PC-9 (cell line): Measurements from ENCODE around the gene JAML. TPM values are rescaled to one million over a fixed set of nuclear protein-coding genes. Genes with fewer than 3 reads are reported as not detected.

Experiments used
- BruUV-seq: library from RNA; stranded (reverse); fragments of 400-500 nt; replicated peaks from 2 replicates; lab custom pipeline; 2021; lab: Mats Ljungman, UMichigan
- CTCF ChIA-PET: fragments of 300-600 bp; sonication (Branson Sonifier 250); formaldehyde crosslinking; loops from one replicate; lab custom pipeline; 2022; ENCODE audit warnings: antibody characterized with exemption; lab: Charles Lee
- POLR2A ChIA-PET: fragments of 300-600 bp; sonication (Branson Sonifier 250); formaldehyde crosslinking; loops from one replicate; lab custom pipeline; 2022; ENCODE audit warnings: antibody characterized with exemption; ENCODE audit not compliant: unreplicated experiment; lab: Charles Lee
- DNase-seq, 2 experiments: peaks; one replicate each; pipeline versions ENCODE4 v3.0.0 to v3.0.0-alpha.2; 2015 to 2022; ENCODE audit warnings: mixed read lengths in 1 of 2
- H2AFZ ChIP-seq: fragments of 200-600 bp; sonication (generic); 2 replicates; pipeline ENCODE4 v1.8.1; 2017; ENCODE audit warnings: antibody characterized with exemption
- H3F3A ChIP-seq: fragments of 200-600 bp; sonication (generic); 2 replicates; pipeline ENCODE4 v1.8.1; 2017; ENCODE audit warnings: antibody characterized with exemption, mild to moderate bottlenecking, low read depth; ENCODE audit not compliant: insufficient read depth
- H3K27ac ChIP-seq: fragments of 200-600 bp; sonication (generic); 2 replicates; pipeline ENCODE4 v1.6.1; 2016; ENCODE audit warnings: mixed run types
- H3K27me3 ChIP-seq: fragments of 200-600 bp; sonication (generic); 2 replicates; pipeline ENCODE4 v1.6.1; 2016; ENCODE audit warnings: low read depth, mixed run types; ENCODE audit not compliant: insufficient read depth
- H3K36me3 ChIP-seq: fragments of 200-600 bp; sonication (generic); 2 replicates; pipeline ENCODE4 v1.6.1; 2016; ENCODE audit warnings: low read depth, mixed run types
- H3K4me1 ChIP-seq: fragments of 200-600 bp; sonication (generic); replicated peaks from 2 replicates; pipeline ENCODE4 v1.6.1; 2016; ENCODE audit warnings: mixed run types; ENCODE audit not compliant: insufficient read depth
- H3K4me2 ChIP-seq: fragments of 200-600 bp; sonication (generic); 2 replicates; pipeline ENCODE4 v1.6.1; 2017; ENCODE audit warnings: mixed run types
- H3K4me3 ChIP-seq: fragments of 200-600 bp; sonication (generic); 2 replicates; pipeline ENCODE4 v1.6.1; 2016; ENCODE audit warnings: mixed run types
- H3K79me2 ChIP-seq: fragments of 200-600 bp; sonication (generic); 2 replicates; pipeline ENCODE4 v1.6.1; 2017; ENCODE audit warnings: low read depth, mixed run types
- H3K9me2 ChIP-seq: fragments of 200-600 bp; sonication (generic); 2 replicates; pipeline ENCODE4 v1.8.1; 2017; ENCODE audit warnings: mild to moderate bottlenecking; ENCODE audit not compliant: insufficient read depth
- H3K9me3 ChIP-seq: fragments of 200-600 bp; sonication (generic); 2 replicates; pipeline ENCODE4 v1.8.1; 2016; ENCODE audit warnings: low read depth; ENCODE audit not compliant: insufficient read depth
- H4K20me1 ChIP-seq: fragments of 200-600 bp; sonication (generic); 2 replicates; pipeline ENCODE4 v1.8.1; 2017; ENCODE audit not compliant: insufficient read depth
- CTCF ChIP-seq: fragments of 200-600 bp; sonication (generic); conservative IDR thresholded peaks from 2 replicates; pipeline ENCODE4 v1.6.1; 2017; ENCODE audit warnings: mixed run types, antibody characterized with exemption, mild to moderate bottlenecking, moderate library complexity
- EZH2 ChIP-seq: fragments of 200-600 bp; sonication (generic); IDR thresholded peaks from 2 replicates; pipeline ENCODE4 v1.8.0; 2017; ENCODE audit warnings: antibody characterized with exemption, low read depth
- intact Hi-C: fragments of 100-400 bp; cut with micrococcal nuclease; formaldehyde crosslinking; loops from one replicate; pipeline ENCODE4 v1.10.0; 2022; ENCODE audit not compliant: unreplicated experiment
- total RNA-seq: library from RNA; stranded (reverse); gene quantifications from 2 replicates; pipeline ENCODE4 v1.2.3, GENCODE V29; 2021

Gene JAML
- total RNA-seq, 1 experiment from 2014 or later = not detected

GRCh38 chr11:118144301-118145268 lies 80.2 kb downstream of the JAML start:
- CTCF ChIA-PET = interaction anchor here (0.6 kb wide), 1 partner anchor 54 kb away, joined by 5 read pairs; no protein-coding TSS in a partner anchor
- H4K20me1 ChIP-seq = no peaks in the 10 kb centered on the region

More at GRCh38 chr11:118144301-118145268, 80.2 kb downstream of the JAML start:
- TF ChIP-seq EZH2 (no peak), CTCF (no peak)
- Histone ChIP-seq H3K36me3 (no peaks in the 10 kb centered on the region), H2AFZ (no peak overlapping the region), H3K4me1 (peaks cover 6% of the 10 kb centered on the region; the same call in 1 of the 2 replicates), H3K27me3 (peaks cover 24% of the 10 kb centered on the region), H3K9me3 (no peaks in the 10 kb centered on the region), H3K9me2 (no peaks in the 10 kb centered on the region), H3K4me3 (no peak overlapping the region), H3K4me2 (no peak overlapping the region), H3F3A (peaks cover 5% of the 10 kb centered on the region; the same call in 1 of the 2 replicates), H3K27ac (no peak overlapping the region), H3K79me2 (no peaks in the 10 kb centered on the region)
- POLR2A ChIA-PET = no interaction called here
- DNase-seq = no peak
- BruUV-seq = no TSS peak
- intact Hi-C loops = loop anchor here (1.0 to 2.0 kb wide), 8 partner anchors 27 to 515 kb away; partner anchors contain the start of gene ARCN1

Other genes with a start within 250 kb of the JAML start
- not detected in 2 replicates for gene IL10RA, start 238.6 kb downstream of the JAML start, total RNA-seq
- gene TMPRSS4, start 147.9 kb downstream of the JAML start, total RNA-seq = 18.7 and 27.6 TPM in 2 replicates
- not detected in 2 replicates for gene SMIM35, start 138.0 kb downstream of the JAML start, total RNA-seq
- 0.08 TPM in 1 of 2 replicates, not detected in the other for gene SCN4B, start 72.2 kb downstream of the JAML start, total RNA-seq
- gene SCN2B, start 48.4 kb downstream of the JAML start, total RNA-seq = not detected in 2 replicates
- 13.4 and 16.8 TPM in 2 replicates for gene MPZL3, start 27.4 kb upstream of the JAML start, total RNA-seq
- 39.4 and 43.1 TPM in 2 replicates for gene MPZL2, start 39.3 kb upstream of the JAML start, total RNA-seq
- gene CD3E, start 79.7 kb upstream of the JAML start, total RNA-seq = not detected in 2 replicates
- not detected in 2 replicates for gene CD3D, start 117.7 kb upstream of the JAML start, total RNA-seq
- gene CD3G, start 119.3 kb upstream of the JAML start, total RNA-seq = not detected in 2 replicates
- gene UBE4A, start 134.6 kb upstream of the JAML start, total RNA-seq = 24.9 and 30.9 TPM in 2 replicates
- 240 and 248 TPM in 2 replicates for gene ATP5MG, start 176.6 kb upstream of the JAML start, total RNA-seq
- gene KMT2A, start 211.5 kb upstream of the JAML start, total RNA-seq = 78.7 and 80.3 TPM in 2 replicates